NCI-H526 (cell line): ENCODE results near the gene GLYATL3.
A peak's percentile ranks its signal among the peaks of the same experiment; 100 is the strongest.
"Not testable (repeated sequence)": the region's sequence is repeated elsewhere in the genome, so short reads cannot be mapped to it uniquely, and the experiment has no call there.

ENCODE experiments used
- DNase-seq, 2 experiments: peaks; one replicate each; lab custom pipeline; 2025; lab: John Stamatoyannopoulos, UW

GLYATL3 gene

GRCh38 chr6:49499623-49500022 lies at the start of gene GLYATL3:
TSS of gene GLYATL3 (plus strand) at chr6:49499923. CDS start at chr6:49511991, 12,068 bp downstream.
- no peak for DNase-seq

- peak in 1 of 2 experiments; percentile 14 for DNase-seq
These were observed 46.5 kb upstream of the GLYATL3 start for GRCh38 chr6:49453221-49453620.

- DNase-seq: no peak
These were observed 44.7 kb upstream of the GLYATL3 start for GRCh38 chr6:49454787-49455709.

GRCh38 chr6:49457771-49458170 lies 42.0 kb upstream of the GLYATL3 start:
- no peak for DNase-seq

GRCh38 chr6:49462071-49462470 lies 37.7 kb upstream of the GLYATL3 start:
- DNase-seq: no peak

- DNase-seq: peak in 1 of 2 experiments; percentile 26
These were observed 37.2 kb upstream of the GLYATL3 start for GRCh38 chr6:49462599-49462926.

GRCh38 chr6:49462927-49463611 lies 36.7 kb upstream of the GLYATL3 start, which contains the start of the genes CENPQ and MMUT:
TSS of gene CENPQ (plus strand) at chr6:49463370. CDS start at chr6:49470177, 6,807 bp downstream.
TSS of gene MMUT (minus strand) at chr6:49463253. CDS start at chr6:49459466, 3,787 bp downstream.
- peak; percentile 89 to 98 for DNase-seq

- DNase-seq: no peak
These were observed 36.1 kb upstream of the GLYATL3 start for GRCh38 chr6:49463612-49463967.

GRCh38 chr6:49464691-49465090 lies 35.0 kb upstream of the GLYATL3 start:
- no peak for DNase-seq

- DNase-seq: no peak
These were observed 31.7 kb upstream of the GLYATL3 start for GRCh38 chr6:49468042-49468441.

GRCh38 chr6:49476564-49476963 lies 23.2 kb upstream of the GLYATL3 start:
- DNase-seq: not testable (repeated sequence)

GRCh38 chr6:49479308-49479970 lies 20.3 kb upstream of the GLYATL3 start:
- no peak for DNase-seq

GRCh38 chr6:49481846-49482245 lies 17.9 kb upstream of the GLYATL3 start:
- DNase-seq: not testable (repeated sequence)

- not testable (repeated sequence) for DNase-seq
These were observed 16.3 kb upstream of the GLYATL3 start for GRCh38 chr6:49483380-49483779.

GRCh38 chr6:49490633-49491032 lies 9.1 kb upstream of the GLYATL3 start:
- no peak for DNase-seq

GRCh38 chr6:49497304-49497703 lies 2.4 kb upstream of the GLYATL3 start:
- no peak for DNase-seq

- no peak for DNase-seq
These were observed 597 bp upstream of the GLYATL3 start for GRCh38 chr6:49499126-49499525.

GRCh38 chr6:49504666-49505065 lies 4.9 kb downstream of the GLYATL3 start:
- DNase-seq: no peak

GRCh38 chr6:49506569-49507111 lies 6.9 kb downstream of the GLYATL3 start:
- DNase-seq: no peak

GRCh38 chr6:49509342-49509741 lies 9.6 kb downstream of the GLYATL3 start:
- no peak for DNase-seq

GRCh38 chr6:49513153-49513989 lies 13.6 kb downstream of the GLYATL3 start:
- DNase-seq: no peak
